ENCODE measurements around the gene CAMK4. TPM values are rescaled to one million over a fixed set of nuclear protein-coding genes. Genes with fewer than 3 reads are reported as not detected.

CAMK4 gene
- total and polyA plus RNA-seq, 9 of the 15 experiments (the other 6 are each of a cell fraction or from before 2014, with no cell fraction given), result 0.35 TPM; not detected in 8

GRCh38 chr5:111237470-111237869 lies 13.3 kb downstream of the CAMK4 start (continued):
- no peak for TF ChIP-seq HOMEZ (CRISPR knock-in tag; IDR thresholded peaks at IDR 0.05)
- no peak for TF ChIP-seq CEBPZ (IDR thresholded peaks at IDR 0.05; ENCODE audit: borderline replicate concordance, low read depth, low read length)
- TF ChIP-seq FOXP1 (CRISPR knock-in tag; IDR thresholded peaks at IDR 0.05), result no peak
- no peak for TF ChIP-seq CBFB (CRISPR knock-in tag; IDR thresholded peaks at IDR 0.05)
- TF ChIP-seq ZBTB5 (IDR thresholded peaks at IDR 0.05), result no peak
- TF ChIP-seq NUFIP1 (IDR thresholded peaks at IDR 0.05; ENCODE audit: partially characterized antibody), result no peak
- no peak for TF ChIP-seq RBBP5 (IDR thresholded peaks at IDR 0.05; ENCODE audit: borderline replicate concordance, insufficient read depth, low read length, poor library complexity, severe bottlenecking)
